Mucosa of descending colon (tissue), 3 donors: ENCODE results near the gene STUB1. TPM values are rescaled to one million over a fixed set of nuclear protein-coding genes. Genes with fewer than 3 reads are reported as not detected.

Experiments used
- ATAC-seq: fragments of 200-7000 bp; cut with Tn5 transposase; one replicate; pipeline ENCODE4 v1.9.1; 2020; ENCODE audit warnings: mild to moderate bottlenecking, moderate library complexity
- DNase-seq, 3 donors: peaks; one replicate each; pipeline ENCODE4 v3.0.0-alpha.2; 2020
- H3K36me3 ChIP-seq: fragments of 200-600 bp; one replicate; pipeline ENCODE4 v1.8.0; 2021; ENCODE audit warnings: low read depth, mild to moderate bottlenecking
- H3K4me1 ChIP-seq: fragments of 200-600 bp; one replicate; pipeline ENCODE4 v1.8.0; 2021; ENCODE audit warnings: low read depth, mild to moderate bottlenecking
- H3K4me3 ChIP-seq: fragments of 200-600 bp; one replicate; pipeline ENCODE4 v1.8.0; 2021; ENCODE audit warnings: mild to moderate bottlenecking
- H3K9me3 ChIP-seq: fragments of 200-600 bp; one replicate; pipeline ENCODE4 v1.8.0; 2021; ENCODE audit warnings: mild to moderate bottlenecking
- CTCF ChIP-seq: fragments of 200-600 bp; IDR thresholded peaks from one replicate; pipeline ENCODE4 v1.8.0; 2022; ENCODE audit warnings: antibody characterized with exemption, mild to moderate bottlenecking
- intact Hi-C, 2 donors: fragments of 100-400 bp; cut with DNase I in 1 of 2; cut with micrococcal nuclease in 1 of 2; formaldehyde crosslinking; loops; one replicate each; pipeline versions ENCODE4 v1.11.0 to v1.11.1; 2022; cut with DNase I, micrococcal nuclease
- total RNA-seq, 3 donors: library from RNA; stranded (reverse); fragmentation: NEBNext Ultra II Directional in 2 of 3; extraction: Animal tissue kit (Norgen Biotek cat#: 25700) in 2 of 3; gene quantifications; one replicate each; pipeline versions ENCODE4 v1.2.1 to v1.2.4, GENCODE V29; 2021 to 2023
- donor health status: DM: no; HTN: no; CAD: no; lungs with moderate emphysema.
- donor health status: DM: no; HTN: no; CAD: no.
- donor health status: DM: no; HTN: yes; CAD: no.

Gene STUB1
- total RNA-seq, 3 donors from 2014 or later: 77.8 to 119 (median 108) TPM

- no peak for TF ChIP-seq CTCF
- intact Hi-C loops: no loop called here
- H3K9me3 ChIP-seq: no peaks in the 10 kb centered on the region
- ATAC-seq: no peak
- H3K4me1 ChIP-seq: peaks cover 2% of the 10 kb centered on the region
- no peak overlapping the region for H3K4me3 ChIP-seq
- H3K36me3 ChIP-seq: no peaks in the 10 kb centered on the region
- no peak for DNase-seq
These were observed 23.2 kb downstream of the STUB1 start for GRCh38 chr16:703406-703805.

GRCh38 chr16:704047-704446 lies 23.8 kb downstream of the STUB1 start:
- TF ChIP-seq CTCF: no peak
- intact Hi-C loops: no loop called here
- Histone ChIP-seq H3K36me3 (no peaks in the 10 kb centered on the region), H3K9me3 (no peaks in the 10 kb centered on the region), H3K4me1 (peaks cover 2% of the 10 kb centered on the region), H3K4me3 (no peak overlapping the region)
- DNase-seq: no peak
- no peak for ATAC-seq

GRCh38 chr16:704552-705380 lies 24.6 kb downstream of the STUB1 start:
- no peak for TF ChIP-seq CTCF
- Histone ChIP-seq H3K9me3 (no peaks in the 10 kb centered on the region), H3K4me3 (no peak overlapping the region), H3K4me1 (peaks cover 2% of the 10 kb centered on the region), H3K36me3 (no peaks in the 10 kb centered on the region)
- ATAC-seq: no peak
- intact Hi-C loops: no loop called here
- DNase-seq: no peak

GRCh38 chr16:705431-706188 lies 25.4 kb downstream of the STUB1 start, which contains the start of gene FBXL16:
TSS of gene FBXL16 (minus strand) at chr16:705801. CDS start at chr16:697405, 8,396 bp downstream.
- ATAC-seq (no peak), DNase-seq (no peak)
- TF ChIP-seq CTCF: no peak
- peaks cover 2% of the 10 kb centered on the region for H3K4me1 ChIP-seq
- H3K9me3 ChIP-seq: no peaks in the 10 kb centered on the region
- intact Hi-C loops: no loop called here
- H3K4me3 ChIP-seq: no peak within 1 kb of the TSS
- no peaks in the 10 kb centered on the region for H3K36me3 ChIP-seq

GRCh38 chr16:706189-707061 lies 26.2 kb downstream of the STUB1 start:
- intact Hi-C loops: no loop called here

More at GRCh38 chr16:706189-707061, 26.2 kb downstream of the STUB1 start:
- Histone ChIP-seq H3K36me3 (no peaks in the 10 kb centered on the region), H3K4me1 (peaks cover 2% of the 10 kb centered on the region), H3K9me3 (no peaks in the 10 kb centered on the region), H3K4me3 (no peak overlapping the region)
- ATAC-seq (no peak), DNase-seq (no peak)
- no peak for TF ChIP-seq CTCF
